Measurements from ENCODE around the gene DLK1. TPM values are rescaled to one million over a fixed set of nuclear protein-coding genes. Genes with fewer than 3 reads are reported as not detected.

The DLK1 gene
- total RNA-seq, 1 donor from 2014 or later, result not detected

- Histone ChIP-seq H3K4me3 (ENCODE audit: low read depth, low read length) (no peak overlapping the region), H3K36me3 (ENCODE audit: control insufficient read depth, insufficient read depth, low read length) (no peaks in the 10 kb centered on the region), H3K27me3 (ENCODE audit: control insufficient read depth, insufficient read depth, low read length) (peaks cover 5% of the 10 kb centered on the region)
- DNase-seq (ENCODE audit: low read depth) (no peak), FAIRE-seq (no peak)
- no peak for TF ChIP-seq CTCF (IDR thresholded peaks at IDR 0.05; ENCODE audit: insufficient read depth, low read length, severe bottlenecking)
Observed at GRCh38 chr14:100770605-100771120, 44.0 kb downstream of the DLK1 start.

- Histone ChIP-seq H3K36me3 (ENCODE audit: control insufficient read depth, insufficient read depth, low read length) (no peaks in the 10 kb centered on the region), H3K27me3 (ENCODE audit: control insufficient read depth, insufficient read depth, low read length) (peaks cover 5% of the 10 kb centered on the region), H3K4me3 (ENCODE audit: low read depth, low read length) (no peak overlapping the region)
- DNase-seq (ENCODE audit: low read depth), result no peak
- no peak for FAIRE-seq
- no peak for TF ChIP-seq CTCF (IDR thresholded peaks at IDR 0.05; ENCODE audit: insufficient read depth, low read length, severe bottlenecking)
Observed at GRCh38 chr14:100771121-100771800, 44.6 kb downstream of the DLK1 start.

GRCh38 chr14:100772607-100773165 is 46.0 kb downstream of the DLK1 start:
- peaks cover 6% of the 10 kb centered on the region for H3K27me3 ChIP-seq (ENCODE audit: control insufficient read depth, insufficient read depth, low read length)
- no peak for TF ChIP-seq CTCF (IDR thresholded peaks at IDR 0.05; ENCODE audit: insufficient read depth, low read length, severe bottlenecking)
- DNase-seq (ENCODE audit: low read depth) (no peak), FAIRE-seq (no peak)
- H3K36me3 ChIP-seq (ENCODE audit: control insufficient read depth, insufficient read depth, low read length), result no peaks in the 10 kb centered on the region
- H3K4me3 ChIP-seq (ENCODE audit: low read depth, low read length), result no peak overlapping the region

GRCh38 chr14:100773331-100774163 is 46.9 kb downstream of the DLK1 start:
- no peak for DNase-seq (ENCODE audit: low read depth)
- Histone ChIP-seq H3K27me3 (ENCODE audit: control insufficient read depth, insufficient read depth, low read length) (peaks cover 4% of the 10 kb centered on the region), H3K36me3 (ENCODE audit: control insufficient read depth, insufficient read depth, low read length) (no peaks in the 10 kb centered on the region), H3K4me3 (ENCODE audit: low read depth, low read length) (no peak overlapping the region)
- FAIRE-seq, result no peak
- no peak for TF ChIP-seq CTCF (IDR thresholded peaks at IDR 0.05; ENCODE audit: insufficient read depth, low read length, severe bottlenecking)

- no peaks in the 10 kb centered on the region for H3K36me3 ChIP-seq (ENCODE audit: control insufficient read depth, insufficient read depth, low read length)
- H3K4me3 ChIP-seq (ENCODE audit: low read depth, low read length), result no peak overlapping the region
- DNase-seq (ENCODE audit: low read depth) (no peak), FAIRE-seq (no peak)
- H3K27me3 ChIP-seq (ENCODE audit: control insufficient read depth, insufficient read depth, low read length), result peaks cover 4% of the 10 kb centered on the region
- TF ChIP-seq CTCF (IDR thresholded peaks at IDR 0.05; ENCODE audit: insufficient read depth, low read length, severe bottlenecking), result no peak
Observed at GRCh38 chr14:100774164-100774537, 47.5 kb downstream of the DLK1 start.
